Measurements from ENCODE around the gene ZNF205. TPM values are rescaled to one million over a fixed set of nuclear protein-coding genes. Genes with fewer than 3 reads are reported as not detected.
A peak's percentile ranks its signal among the peaks of the same experiment; 100 is the strongest.

Gene ZNF205
- polyA plus RNA-seq, 1 experiment, result 3.6 TPM

DNA sequence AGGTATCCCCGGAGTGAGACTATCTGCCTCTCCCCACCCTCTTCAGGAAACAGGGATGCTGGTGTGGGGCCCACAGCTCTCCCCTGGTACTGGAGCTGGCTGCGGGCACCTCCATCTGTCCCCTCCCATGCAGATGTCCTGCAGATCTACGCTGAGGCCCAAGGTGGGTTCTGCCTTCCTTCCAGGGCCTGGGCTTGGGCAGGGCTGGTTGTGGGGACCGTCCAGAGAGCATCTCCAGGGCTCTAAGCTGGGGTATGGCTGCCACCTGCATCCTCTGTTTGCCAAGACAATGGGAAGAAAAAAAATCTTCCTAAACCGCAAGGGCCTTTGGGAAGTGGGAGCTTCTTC lies 35.3 kb downstream of the ZNF205 start:
- Histone ChIP-seq H3K27me3 (ENCODE audit: control insufficient read depth, insufficient read depth, low read length) (no peaks in the 10 kb centered on the region), H3K9me3 (ENCODE audit: control insufficient read depth, insufficient read depth, low read length) (no peaks in the 10 kb centered on the region; the same call in 1 of the 2 replicates), H3K27ac (ENCODE audit: low read depth, low read length) (no peak overlapping the region), H3K4me3 (ENCODE audit: low read depth, low read length) (no peak overlapping the region)
- DNase-seq (ENCODE audit: low read depth, low spot score), result no peak
- POLR2A ChIA-PET, result interaction anchor here (4.1 kb wide), 1 partner anchor 13 kb away, joined by 27 read pairs; the partner anchor contains the start of gene ZNF213
- CTCF ChIA-PET, result interaction anchor here (0.9 to 1.3 kb wide), 2 partner anchors 11 to 18 kb away, joined by 3 to 4 read pairs; no protein-coding TSS in a partner anchor
- no peak for TF ChIP-seq CTCF (IDR thresholded peaks at IDR 0.05; ENCODE audit: low read depth, low read length)

DNA sequence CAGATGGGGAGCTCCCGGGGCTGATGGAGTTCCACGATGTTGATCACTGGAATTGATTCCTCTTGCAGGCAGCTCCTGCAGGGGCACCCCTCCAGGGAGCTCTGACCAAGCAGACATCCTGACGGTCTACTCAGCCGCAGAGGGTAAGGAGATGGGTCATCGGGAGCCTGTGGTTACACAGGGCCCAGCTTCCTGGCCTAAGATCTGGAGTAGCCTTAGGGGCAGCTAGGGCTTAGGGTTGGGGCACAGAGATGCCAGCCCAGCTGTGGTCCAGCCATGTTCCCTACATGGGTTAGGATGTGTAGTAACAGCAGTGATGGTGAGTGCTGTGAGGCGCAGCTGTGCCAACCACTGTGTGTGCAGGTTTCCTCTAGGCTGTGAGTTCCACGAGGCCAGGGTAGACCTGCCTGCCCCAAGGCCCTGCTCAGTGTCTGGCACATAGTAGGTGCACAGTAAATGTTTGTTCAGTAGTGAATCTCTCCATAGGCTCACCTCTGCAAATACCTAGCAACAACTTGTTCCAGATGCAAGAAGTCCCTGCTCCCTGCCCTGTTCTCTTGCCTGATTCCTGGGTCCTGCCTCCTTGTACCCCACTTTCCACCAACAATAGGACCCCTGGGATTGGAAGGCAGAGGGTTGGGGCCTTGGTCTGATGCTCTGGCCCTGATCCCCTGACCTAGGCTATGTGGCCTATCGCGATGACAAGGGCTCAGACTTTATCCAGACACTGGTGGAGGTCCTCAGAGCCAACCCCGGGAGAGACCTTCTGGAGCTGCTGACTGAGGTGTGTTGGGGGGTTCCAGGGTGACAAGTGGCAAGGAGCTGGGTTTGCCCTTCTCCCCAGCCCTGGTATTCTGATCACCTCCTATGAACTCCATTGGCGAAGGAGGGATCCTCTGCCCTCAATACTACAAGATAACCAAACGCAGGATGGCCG lies 36.1 kb downstream of the ZNF205 start:
- TF ChIP-seq CTCF (IDR thresholded peaks at IDR 0.05; ENCODE audit: low read depth, low read length), result no peak
- Histone ChIP-seq H3K27me3 (ENCODE audit: control insufficient read depth, insufficient read depth, low read length) (no peaks in the 10 kb centered on the region), H3K4me3 (ENCODE audit: low read depth, low read length) (no peak overlapping the region), H3K27ac (ENCODE audit: low read depth, low read length) (no peak overlapping the region), H3K9me3 (ENCODE audit: control insufficient read depth, insufficient read depth, low read length) (no peaks in the 10 kb centered on the region; the same call in 1 of the 2 replicates)
- POLR2A ChIA-PET, result interaction anchor here (2.2 to 4.1 kb wide), 2 partner anchors 13 to 41 kb away, joined by 6 to 27 read pairs; partner anchors contain the start of gene ZNF213
- no peak for DNase-seq (ENCODE audit: low read depth, low spot score)
- CTCF ChIA-PET, result interaction anchor here (0.9 to 1.6 kb wide), 5 partner anchors 12 to 19 kb away, joined by 3 to 5 read pairs (median 3); partner anchors contain the start of gene ZNF213

- CTCF ChIA-PET, result interaction anchor here (0.7 to 1.6 kb wide), 4 partner anchors 10 to 17 kb away, joined by 3 to 5 read pairs (median 3); partner anchors contain the start of gene ZNF213
These were observed 36.8 kb downstream of the ZNF205 start for GRCh38 chr16:3149193-3149530.

DNA sequence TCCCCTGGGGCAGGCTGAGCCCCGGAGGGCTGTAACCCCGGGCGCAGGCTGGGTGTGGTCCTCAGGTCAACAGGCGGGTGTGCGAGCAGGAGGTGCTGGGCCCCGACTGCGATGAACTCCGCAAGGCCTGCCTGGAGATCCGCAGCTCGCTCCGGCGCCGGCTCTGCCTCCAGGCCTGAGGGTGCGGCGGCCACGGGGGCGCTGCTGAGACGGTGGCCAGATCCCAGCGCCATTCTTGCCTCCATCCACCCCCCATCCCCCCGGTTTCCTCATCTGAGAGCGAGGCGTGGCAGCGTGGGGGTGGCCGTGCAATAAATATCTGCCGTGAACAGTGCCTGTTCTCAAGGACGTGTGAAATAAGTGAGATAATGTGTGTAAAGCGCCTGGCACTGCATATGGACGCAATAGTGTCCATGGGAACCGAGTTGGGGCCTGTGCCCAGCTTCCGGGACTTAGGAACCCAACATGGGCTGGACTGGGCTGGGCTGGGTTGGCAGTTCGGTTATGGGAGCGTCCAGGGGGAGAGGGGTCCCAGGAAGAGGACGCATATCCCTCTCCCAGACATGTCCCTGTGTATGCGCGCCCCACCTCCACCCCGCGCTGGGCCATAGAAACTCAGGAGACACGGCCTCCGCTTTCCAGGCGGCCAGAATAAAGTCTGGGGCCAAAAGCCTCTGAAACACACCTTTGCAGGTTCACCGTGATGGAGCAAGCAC lies 37.4 kb downstream of the ZNF205 start:
- ChIA-PET POLR2A (interaction anchor here (0.6 to 4.1 kb wide), 9 partner anchors 9 to 1729 kb away, joined by 3 to 27 read pairs (median 4); partner anchors contain the start of genes HCFC1R1, THOC6 and ZNF213), CTCF (interaction anchor here (0.7 to 1.6 kb wide), 8 partner anchors 10 to 118 kb away, joined by 3 to 5 read pairs (median 3); partner anchors contain the start of gene ZNF213)
- peak; percentile 53 for TF ChIP-seq CTCF (IDR thresholded peaks at IDR 0.05; ENCODE audit: low read depth, low read length)
- Histone ChIP-seq H3K27me3 (ENCODE audit: control insufficient read depth, insufficient read depth, low read length) (no peaks in the 10 kb centered on the region), H3K4me3 (ENCODE audit: low read depth, low read length) (peak overlapping the region; percentile 81), H3K27ac (ENCODE audit: low read depth, low read length) (peak overlapping the region; percentile 84), H3K9me3 (ENCODE audit: control insufficient read depth, insufficient read depth, low read length) (no peaks in the 10 kb centered on the region)
- no peak for DNase-seq (ENCODE audit: low read depth, low spot score)

More at GRCh38 chr16:3149193-3149530, 36.8 kb downstream of the ZNF205 start:
- no peak for DNase-seq (ENCODE audit: low read depth, low spot score)
- Histone ChIP-seq H3K27ac (ENCODE audit: low read depth, low read length) (no peak overlapping the region), H3K27me3 (ENCODE audit: control insufficient read depth, insufficient read depth, low read length) (no peaks in the 10 kb centered on the region), H3K9me3 (ENCODE audit: control insufficient read depth, insufficient read depth, low read length) (no peaks in the 10 kb centered on the region), H3K4me3 (ENCODE audit: low read depth, low read length) (no peak overlapping the region)
- TF ChIP-seq CTCF (IDR thresholded peaks at IDR 0.05; ENCODE audit: low read depth, low read length), result no peak
- POLR2A ChIA-PET, result interaction anchor here (0.6 to 4.1 kb wide), 3 partner anchors 14 to 1728 kb away, joined by 6 to 27 read pairs (median 6); partner anchors contain the start of gene ZNF213

Measured in AG04450 (cell line).